GM23338 (cell line): ENCODE data around the gene BTNL2. TPM values are rescaled to one million over a fixed set of nuclear protein-coding genes. Genes with fewer than 3 reads are reported as not detected.

Experiments used
- ATAC-seq: fragments of 200-7000 bp; cut with Tn5 transposase; 3 replicates; pipeline ENCODE4 v1.9.1; 2020
- DNase-seq: peaks from one replicate; pipeline ENCODE4 v3.0.0-alpha.2; 2015; ENCODE audit warnings: low spot score
- H2AFZ ChIP-seq: fragments of 200-600 bp; sonication (generic); 2 replicates; pipeline ENCODE4 v1.8.0; 2016; ENCODE audit warnings: antibody characterized with exemption, mild to moderate bottlenecking, moderate library complexity
- H3F3A ChIP-seq: fragments of 200-600 bp; sonication (generic); replicated peaks from 2 replicates; pipeline ENCODE4 v1.8.0; 2017; ENCODE audit warnings: antibody characterized with exemption, mixed run types, low read depth
- H3K27ac ChIP-seq: fragments of 200-600 bp; sonication (generic); 2 replicates; pipeline ENCODE4 v1.6.1; 2016; ENCODE audit warnings: low read depth
- H3K27me3 ChIP-seq: fragments of 200-600 bp; sonication (generic); 2 replicates; pipeline ENCODE4 v1.8.0; 2016; ENCODE audit warnings: mild to moderate bottlenecking, mixed run types, moderate library complexity; ENCODE audit not compliant: insufficient read depth
- H3K36me3 ChIP-seq: fragments of 200-600 bp; sonication (generic); 2 replicates; pipeline ENCODE4 v1.8.0; 2016; ENCODE audit warnings: mild to moderate bottlenecking; ENCODE audit not compliant: insufficient read depth
- H3K4me1 ChIP-seq: fragments of 200-600 bp; sonication (generic); 2 replicates; pipeline ENCODE4 v1.8.0; 2016; ENCODE audit warnings: mild to moderate bottlenecking, moderate library complexity; ENCODE audit not compliant: insufficient read depth
- H3K4me2 ChIP-seq: fragments of 200-600 bp; sonication (generic); 2 replicates; pipeline ENCODE4 v1.7.1; 2017; ENCODE audit warnings: mixed run types
- H3K4me3 ChIP-seq: fragments of 200-600 bp; sonication (generic); 2 replicates; pipeline ENCODE4 v1.6.1; 2016; ENCODE audit warnings: mixed run types
- H3K79me2 ChIP-seq: fragments of 200-600 bp; sonication (generic); replicated peaks from 2 replicates; pipeline ENCODE4 v1.8.0; 2017; ENCODE audit warnings: mild to moderate bottlenecking; ENCODE audit not compliant: insufficient read depth
- H3K9me2 ChIP-seq: fragments of 200-600 bp; sonication (generic); 2 replicates; pipeline ENCODE4 v1.8.0; 2017; ENCODE audit not compliant: insufficient read depth
- H4K20me1 ChIP-seq: fragments of 200-600 bp; sonication (generic); replicated peaks from 2 replicates; pipeline ENCODE4 v1.8.0; 2017; ENCODE audit warnings: mild to moderate bottlenecking; ENCODE audit not compliant: insufficient read depth
- H3K27ac Mint-ChIP-seq: 2 replicates; pipeline ENCODE4 v1.8.0; 2020; ENCODE audit warnings: inconsistent platforms, mild to moderate bottlenecking, moderate library complexity, mixed read lengths
- H3K27me3 Mint-ChIP-seq: 3 replicates; pipeline ENCODE4 v1.8.0; 2022; ENCODE audit warnings: low read depth, mild to moderate bottlenecking, moderate library complexity, mixed read lengths, inconsistent platforms; ENCODE audit not compliant: insufficient read depth, poor library complexity
- H3K36me3 Mint-ChIP-seq: 3 replicates; pipeline ENCODE4 v1.8.0; 2021; ENCODE audit warnings: low read depth, mild to moderate bottlenecking, inconsistent platforms, moderate library complexity, mixed read lengths
- H3K4me1 Mint-ChIP-seq: 3 replicates; pipeline ENCODE4 v1.8.0; 2020; ENCODE audit warnings: mild to moderate bottlenecking, inconsistent platforms, mixed read lengths
- H3K4me3 Mint-ChIP-seq: 3 replicates; pipeline ENCODE4 v1.8.0; 2021; ENCODE audit warnings: moderate library complexity, mild to moderate bottlenecking, inconsistent platforms, mixed read lengths
- H3K9me3 Mint-ChIP-seq: 3 replicates; pipeline ENCODE4 v1.8.0; 2020; ENCODE audit warnings: moderate library complexity, mild to moderate bottlenecking, inconsistent platforms, mixed read lengths
- CTCF ChIP-seq, 2 experiments: fragments of 200-600 bp in 1 of 2; sonication (generic) in 1 of 2; conservative IDR thresholded peaks; 2 replicates each; pipeline versions ENCODE4 v1.5.1 to v1.6.1; 2016 to 2017; ENCODE audit warnings: antibody characterized with exemption in 2 of 2, low read depth in 2 of 2, mild to moderate bottlenecking in 2 of 2, moderate library complexity in 1 of 2
- ETS1 ChIP-seq: IDR thresholded peaks from 2 replicates; pipeline ENCODE4 v1.6.1; 2016; ENCODE audit warnings: antibody characterized with exemption
- EZH2 ChIP-seq: fragments of 200-600 bp; sonication (generic); IDR thresholded peaks from one replicate; pipeline ENCODE4 v1.8.0; 2017; ENCODE audit warnings: antibody characterized with exemption, mild to moderate bottlenecking, low read depth; ENCODE audit not compliant: unreplicated experiment
- EZH2phosphoT487 ChIP-seq: fragments of 200-600 bp; sonication (generic); IDR thresholded peaks from one replicate; pipeline ENCODE4 v1.8.1; 2018; ENCODE audit warnings: antibody characterized with exemption; ENCODE audit not compliant: unreplicated experiment
- JUNB ChIP-seq: IDR thresholded peaks from one replicate; pipeline ENCODE4 v1.6.1; 2016; ENCODE audit warnings: antibody characterized with exemption; ENCODE audit not compliant: unreplicated experiment
- NANOG ChIP-seq: IDR thresholded peaks from 2 replicates; pipeline ENCODE4 v1.6.1; 2016; ENCODE audit warnings: antibody characterized with exemption, borderline replicate concordance
- POLR2AphosphoS5 ChIP-seq: IDR thresholded peaks from 2 replicates; pipeline ENCODE4 v1.6.1; 2016; ENCODE audit warnings: antibody characterized with exemption, low read depth
- STAT1 ChIP-seq: IDR thresholded peaks from one replicate; pipeline ENCODE4 v1.6.1; 2016; ENCODE audit warnings: antibody characterized with exemption; ENCODE audit not compliant: unreplicated experiment
- ZNF331 ChIP-seq: fragments of 250-450 bp; sonication (Bioruptor Pico); IDR thresholded peaks from 2 replicates; pipeline ENCODE4 v1.5.0; 2020; ENCODE audit warnings: low read depth, mild to moderate bottlenecking, moderate library complexity
- polyA plus RNA-seq: library from polyadenylated mRNA; unstranded; fragments of >200 nt; fragmentation: Nextera tagmentation; extraction: Ambion mirVana; gene quantifications from 2 replicates; pipeline ENCODE4 v1.2.1, GENCODE V29; 2016
- total RNA-seq: library from RNA; depleted of rRNA; stranded (reverse); fragments of >200 nt; shearing (Covaris generic); gene quantifications from 2 replicates; pipeline ENCODE4 v1.2.3, GENCODE V29; 2014
- TF ChIP-seq, protein P1 (sequence below): IDR thresholded peaks from one replicate; pipeline ENCODE4 v1.6.1; 2018; ENCODE audit warnings: antibody characterized with exemption; ENCODE audit not compliant: unreplicated experiment

Gene BTNL2
- total and polyA plus RNA-seq, 2 experiments from 2014 or later = not detected

- no peak overlapping the region for H2AFZ ChIP-seq
- no peaks in the 10 kb centered on the region for H3K36me3 ChIP-seq
- H3K27ac ChIP-seq = no peak overlapping the region
- ATAC-seq (no peak), DNase-seq (no peak)
- no peaks in the 10 kb centered on the region for H3K4me1 Mint-ChIP-seq
- TF ChIP-seq EZH2phosphoT487 (no peak), ETS1 (no peak), CTCF (conservative IDR thresholded peaks at IDR 0.05; ENCODE audit: low read depth in 2 of 2) (no peak), POLR2AphosphoS5 (no peak)
- H3K36me3 Mint-ChIP-seq = peaks cover 3% of the 10 kb centered on the region; the same call in 1 of the 3 replicates
- H3K4me1 ChIP-seq = no peaks in the 10 kb centered on the region
- H3K79me2 ChIP-seq = no peaks in the 10 kb centered on the region
- no peak overlapping the region for H3K27ac Mint-ChIP-seq
- no peaks in the 10 kb centered on the region for H4K20me1 ChIP-seq
- no peak overlapping the region for H3K4me3 Mint-ChIP-seq
- no peaks in the 10 kb centered on the region for H3F3A ChIP-seq
- peaks cover 2% of the 10 kb centered on the region for H3K27me3 Mint-ChIP-seq
- H3K27me3 ChIP-seq = no peaks in the 10 kb centered on the region
- no peak overlapping the region for H3K4me3 ChIP-seq
- H3K9me3 Mint-ChIP-seq = peaks cover 12% of the 10 kb centered on the region; the same call in 2 of the 3 replicates
- no peaks in the 10 kb centered on the region for H3K9me2 ChIP-seq
- H3K4me2 ChIP-seq = no peak overlapping the region
Observed at GRCh38 chr6:32387589-32388340, 19.2 kb downstream of the BTNL2 start.

DNA sequence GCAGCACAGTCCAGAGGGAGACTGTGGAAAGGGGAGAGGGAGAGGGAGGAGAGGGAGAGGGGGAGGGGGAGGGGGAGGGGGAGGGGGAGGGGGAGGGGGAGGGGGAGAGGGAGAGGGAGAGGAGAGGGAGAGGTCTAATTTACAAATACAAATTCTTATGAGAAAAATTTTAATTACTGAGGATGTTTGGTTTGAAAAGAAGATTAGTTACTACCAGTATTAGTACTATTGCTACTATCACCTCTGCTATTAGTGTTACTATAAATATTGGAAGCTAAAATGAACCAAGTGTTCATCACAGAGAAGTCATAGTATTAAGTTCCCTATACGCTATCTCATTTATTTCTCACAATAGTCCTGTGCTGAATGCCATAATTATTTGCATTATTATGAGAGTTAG is 20.9 kb downstream of the BTNL2 start:
- H3K4me1 Mint-ChIP-seq = no peaks in the 10 kb centered on the region
- Histone ChIP-seq H3K4me1 (no peaks in the 10 kb centered on the region), H4K20me1 (no peaks in the 10 kb centered on the region), H3K79me2 (no peaks in the 10 kb centered on the region), H3K4me2 (no peak overlapping the region), H3K27ac (no peak overlapping the region), H2AFZ (no peak overlapping the region), H3K4me3 (no peak overlapping the region), H3K9me2 (no peaks in the 10 kb centered on the region), H3F3A (no peaks in the 10 kb centered on the region), H3K27me3 (no peaks in the 10 kb centered on the region), H3K36me3 (no peaks in the 10 kb centered on the region)
- peaks cover 12% of the 10 kb centered on the region; the same call in 2 of the 3 replicates for H3K9me3 Mint-ChIP-seq
- H3K27ac Mint-ChIP-seq = no peak overlapping the region
- peaks cover 3% of the 10 kb centered on the region; the same call in 1 of the 3 replicates for H3K36me3 Mint-ChIP-seq
- DNase-seq = no peak
- no peak for ATAC-seq
- no peak overlapping the region for H3K4me3 Mint-ChIP-seq
- peaks cover 2% of the 10 kb centered on the region for H3K27me3 Mint-ChIP-seq
- TF ChIP-seq NANOG = no peak
- TF ChIP-seq ETS1 = no peak
- TF ChIP-seq, protein P1, sequence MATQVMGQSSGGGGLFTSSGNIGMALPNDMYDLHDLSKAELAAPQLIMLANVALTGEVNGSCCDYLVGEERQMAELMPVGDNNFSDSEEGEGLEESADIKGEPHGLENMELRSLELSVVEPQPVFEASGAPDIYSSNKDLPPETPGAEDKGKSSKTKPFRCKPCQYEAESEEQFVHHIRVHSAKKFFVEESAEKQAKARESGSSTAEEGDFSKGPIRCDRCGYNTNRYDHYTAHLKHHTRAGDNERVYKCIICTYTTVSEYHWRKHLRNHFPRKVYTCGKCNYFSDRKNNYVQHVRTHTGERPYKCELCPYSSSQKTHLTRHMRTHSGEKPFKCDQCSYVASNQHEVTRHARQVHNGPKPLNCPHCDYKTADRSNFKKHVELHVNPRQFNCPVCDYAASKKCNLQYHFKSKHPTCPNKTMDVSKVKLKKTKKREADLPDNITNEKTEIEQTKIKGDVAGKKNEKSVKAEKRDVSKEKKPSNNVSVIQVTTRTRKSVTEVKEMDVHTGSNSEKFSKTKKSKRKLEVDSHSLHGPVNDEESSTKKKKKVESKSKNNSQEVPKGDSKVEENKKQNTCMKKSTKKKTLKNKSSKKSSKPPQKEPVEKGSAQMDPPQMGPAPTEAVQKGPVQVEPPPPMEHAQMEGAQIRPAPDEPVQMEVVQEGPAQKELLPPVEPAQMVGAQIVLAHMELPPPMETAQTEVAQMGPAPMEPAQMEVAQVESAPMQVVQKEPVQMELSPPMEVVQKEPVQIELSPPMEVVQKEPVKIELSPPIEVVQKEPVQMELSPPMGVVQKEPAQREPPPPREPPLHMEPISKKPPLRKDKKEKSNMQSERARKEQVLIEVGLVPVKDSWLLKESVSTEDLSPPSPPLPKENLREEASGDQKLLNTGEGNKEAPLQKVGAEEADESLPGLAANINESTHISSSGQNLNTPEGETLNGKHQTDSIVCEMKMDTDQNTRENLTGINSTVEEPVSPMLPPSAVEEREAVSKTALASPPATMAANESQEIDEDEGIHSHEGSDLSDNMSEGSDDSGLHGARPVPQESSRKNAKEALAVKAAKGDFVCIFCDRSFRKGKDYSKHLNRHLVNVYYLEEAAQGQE = no peak
- TF ChIP-seq JUNB = no peak
- no peak for TF ChIP-seq EZH2phosphoT487
- TF ChIP-seq EZH2 = no peak
- no peak for TF ChIP-seq ZNF331 (CRISPR knock-in tag)
- TF ChIP-seq STAT1 = no peak
- no peak for TF ChIP-seq POLR2AphosphoS5
